Left kidney (tissue), 2 donors: ENCODE results near the gene TMEM183A. TPM values are rescaled to one million over a fixed set of nuclear protein-coding genes. Genes with fewer than 3 reads are reported as not detected.

Experiments used
- DNase-seq: peaks from one replicate; pipeline ENCODE4 v3.0.0-alpha.2; 2013
- polyA plus RNA-seq: library from polyadenylated mRNA; unstranded; fragments of 120-200 nt; gene quantifications from one replicate; pipeline ENCODE4 v1.2.1, GENCODE V29; 2013; ENCODE audit not compliant: insufficient read length

TMEM183A gene
- polyA plus RNA-seq, 1 donor, result 73.9 TPM

- no peak for DNase-seq
Observed at GRCh38 chr1:203043830-203044545, 36.8 kb downstream of the TMEM183A start.

DNA sequence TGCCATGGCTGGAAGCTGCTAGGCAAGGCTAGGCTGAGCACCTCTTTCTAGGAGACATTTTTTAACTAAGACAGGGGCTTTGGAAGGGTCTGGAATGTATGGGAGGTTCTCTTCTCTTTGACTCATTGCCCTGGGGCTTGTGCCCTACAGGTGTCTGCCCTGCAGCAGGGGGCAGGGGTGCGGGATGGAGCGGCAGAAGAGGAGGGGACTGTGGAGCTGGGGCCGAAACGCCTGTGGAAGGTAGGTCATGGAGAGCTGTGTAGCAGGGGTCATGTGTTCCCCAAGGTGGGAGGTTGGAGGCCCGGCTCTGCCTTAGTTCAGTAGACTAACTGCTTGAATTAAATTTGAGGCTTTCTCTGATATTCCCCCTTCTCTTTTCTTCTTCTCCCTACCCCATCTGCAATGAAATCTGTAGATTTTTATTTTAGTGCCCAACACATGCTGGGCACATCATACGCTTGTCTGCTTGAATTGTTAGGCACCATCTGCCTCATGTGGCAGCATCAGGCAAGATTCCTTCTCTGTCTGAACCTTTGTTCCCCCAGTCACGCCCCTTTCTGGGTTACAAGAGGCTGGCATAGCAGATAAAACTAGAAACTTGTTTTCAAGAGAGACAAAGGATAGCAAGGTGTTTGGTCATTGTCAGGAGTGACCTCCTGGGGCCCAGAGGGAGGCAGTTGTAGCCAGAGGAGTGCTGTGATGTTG lies 37.5 kb downstream of the TMEM183A start:
- no peak for DNase-seq

DNA sequence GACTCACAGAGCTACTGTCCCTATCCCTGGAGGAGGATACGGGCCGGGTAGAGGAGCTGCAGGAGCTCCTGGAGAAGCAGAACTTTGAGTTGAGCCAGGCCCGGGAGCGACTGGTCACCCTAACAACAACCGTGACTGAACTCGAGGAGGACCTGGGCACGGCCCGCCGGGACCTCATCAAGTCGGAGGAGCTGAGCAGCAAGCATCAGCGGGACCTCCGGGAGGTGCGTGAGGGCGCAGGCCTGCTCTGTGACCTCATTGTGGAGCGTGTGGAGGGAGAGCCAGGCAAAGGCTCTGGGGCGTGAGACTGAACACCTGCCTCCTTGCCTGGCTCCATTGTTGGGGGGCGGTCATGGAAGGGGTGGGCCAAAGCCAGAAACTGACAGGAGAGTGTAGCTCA lies 38.2 kb downstream of the TMEM183A start:
- no peak for DNase-seq

DNA sequence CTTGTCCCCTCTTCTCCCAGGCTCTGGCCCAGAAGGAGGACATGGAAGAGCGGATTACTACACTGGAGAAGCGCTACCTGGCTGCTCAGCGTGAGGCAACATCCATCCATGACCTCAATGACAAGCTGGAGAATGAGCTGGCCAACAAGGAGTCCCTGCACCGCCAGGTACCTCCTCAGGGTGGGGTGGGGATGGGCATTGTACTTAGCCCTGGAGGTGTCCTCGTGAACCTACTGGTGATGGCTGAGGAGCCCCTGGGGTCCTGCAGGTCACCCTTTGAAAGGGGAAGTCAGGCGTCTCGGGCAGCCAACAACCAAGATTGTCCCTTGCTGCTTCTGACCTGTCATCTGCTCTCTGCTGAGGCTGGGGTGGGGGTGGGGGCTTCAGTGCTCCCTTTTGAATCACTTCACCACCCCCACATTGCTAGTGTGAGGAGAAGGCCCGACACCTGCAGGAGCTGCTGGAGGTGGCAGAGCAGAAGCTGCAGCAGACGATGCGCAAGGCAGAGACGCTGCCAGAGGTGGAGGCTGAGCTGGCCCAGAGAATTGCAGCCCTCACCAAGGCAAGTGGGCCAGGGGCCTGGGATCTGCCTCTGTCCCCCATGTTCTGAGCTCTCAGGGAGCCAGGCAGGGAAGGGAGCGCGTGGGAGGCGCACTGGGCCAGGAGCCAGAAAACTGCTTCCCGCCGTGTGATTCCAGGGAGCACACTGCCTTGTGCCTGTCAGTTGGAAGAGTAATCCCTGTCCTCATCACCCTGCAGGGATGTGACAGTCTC lies 38.8 kb downstream of the TMEM183A start:
- DNase-seq, result no peak

DNA sequence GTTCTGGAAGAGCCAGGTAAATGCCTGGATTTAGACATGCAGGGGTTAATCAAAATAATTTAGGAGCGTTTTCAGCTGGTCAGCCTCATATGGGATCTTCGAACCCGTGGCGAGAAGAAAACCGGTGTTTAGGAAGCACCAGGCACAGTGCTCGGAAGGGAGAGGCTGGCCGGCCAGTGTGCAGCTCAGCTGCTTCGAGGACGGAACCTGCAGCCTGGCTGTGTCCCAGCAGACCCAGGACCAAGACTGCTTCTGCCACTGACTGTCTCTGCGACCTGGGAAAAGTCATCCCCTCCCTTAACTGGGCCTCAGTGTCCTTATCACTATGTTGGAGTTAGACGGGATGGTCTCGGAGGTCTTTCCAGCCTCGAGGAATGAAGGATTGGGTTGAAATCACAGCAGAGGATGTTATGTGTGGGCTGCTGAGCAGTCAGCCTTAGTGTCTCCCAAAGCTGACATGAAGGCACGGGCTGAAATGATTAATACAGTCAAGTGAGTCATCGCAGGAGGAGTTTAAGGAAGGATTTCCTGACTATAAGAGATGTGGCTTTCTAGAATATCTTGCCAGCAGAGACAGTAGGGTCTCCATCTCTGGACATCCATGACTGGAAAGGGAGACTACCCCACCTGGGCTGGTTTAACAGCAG lies 39.9 kb downstream of the TMEM183A start:
- no peak for DNase-seq

DNA sequence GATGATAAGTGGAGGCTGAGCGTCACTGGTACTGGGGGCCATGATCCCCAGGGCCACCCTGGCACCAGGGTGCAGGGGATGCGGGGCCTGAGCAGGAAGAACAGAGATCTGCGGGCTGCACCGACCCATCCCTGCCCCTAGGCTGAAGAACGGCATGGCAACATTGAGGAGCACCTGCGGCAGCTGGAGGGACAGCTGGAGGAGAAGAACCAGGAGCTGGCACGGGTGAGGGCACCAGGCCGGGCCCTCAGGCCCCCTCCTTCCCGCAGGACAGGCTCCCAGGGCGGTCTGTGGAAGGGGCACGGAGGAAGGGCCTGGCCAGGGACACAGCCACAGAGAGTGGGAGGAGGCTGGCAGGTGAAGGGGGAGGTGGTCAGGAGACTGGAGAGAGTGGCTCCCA lies 40.9 kb downstream of the TMEM183A start:
- no peak for DNase-seq

DNA sequence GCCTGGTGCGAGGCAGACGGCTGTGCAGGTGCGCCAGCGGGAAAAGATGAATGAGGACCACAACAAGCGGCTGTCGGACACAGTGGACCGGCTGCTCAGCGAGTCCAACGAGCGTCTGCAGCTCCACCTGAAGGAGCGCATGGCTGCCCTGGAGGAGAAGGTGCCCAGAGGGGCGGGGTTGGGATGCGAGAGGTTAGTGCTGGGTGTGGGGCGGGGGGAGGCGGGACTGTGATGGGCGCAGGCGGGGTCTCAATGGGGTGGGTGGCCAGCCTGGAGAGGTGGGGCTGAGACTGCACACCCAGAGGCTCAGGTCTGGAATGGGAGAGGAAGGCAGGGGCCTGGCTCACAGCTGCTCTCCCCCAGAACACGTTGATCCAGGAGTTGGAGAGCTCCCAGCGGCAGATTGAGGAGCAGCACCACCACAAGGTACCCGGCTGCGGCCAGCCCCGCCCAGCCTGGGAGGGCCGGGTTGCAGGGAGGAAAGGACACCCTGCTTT lies 41.4 kb downstream of the TMEM183A start:
- no peak for DNase-seq

DNA sequence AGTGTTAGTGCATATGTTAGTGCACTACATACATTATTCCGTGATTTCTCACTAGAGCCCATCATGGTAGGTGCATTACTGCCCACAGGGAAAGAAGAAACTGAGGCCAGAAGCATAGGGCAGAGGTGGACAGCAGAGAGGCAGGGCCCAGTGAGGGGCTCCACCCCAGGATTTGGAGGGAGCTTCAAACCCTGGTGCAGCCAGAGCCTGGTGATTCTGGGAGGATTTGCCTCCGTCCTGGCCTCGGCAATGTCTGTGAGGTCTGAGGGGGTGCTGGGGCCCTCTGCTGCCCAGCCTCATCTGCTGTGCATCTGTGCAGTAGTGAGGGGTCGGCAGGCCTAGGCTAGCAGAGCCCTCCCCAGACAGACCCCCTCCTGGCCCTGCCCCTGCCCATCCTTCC lies 41.9 kb downstream of the TMEM183A start:
- no peak for DNase-seq

DNA sequence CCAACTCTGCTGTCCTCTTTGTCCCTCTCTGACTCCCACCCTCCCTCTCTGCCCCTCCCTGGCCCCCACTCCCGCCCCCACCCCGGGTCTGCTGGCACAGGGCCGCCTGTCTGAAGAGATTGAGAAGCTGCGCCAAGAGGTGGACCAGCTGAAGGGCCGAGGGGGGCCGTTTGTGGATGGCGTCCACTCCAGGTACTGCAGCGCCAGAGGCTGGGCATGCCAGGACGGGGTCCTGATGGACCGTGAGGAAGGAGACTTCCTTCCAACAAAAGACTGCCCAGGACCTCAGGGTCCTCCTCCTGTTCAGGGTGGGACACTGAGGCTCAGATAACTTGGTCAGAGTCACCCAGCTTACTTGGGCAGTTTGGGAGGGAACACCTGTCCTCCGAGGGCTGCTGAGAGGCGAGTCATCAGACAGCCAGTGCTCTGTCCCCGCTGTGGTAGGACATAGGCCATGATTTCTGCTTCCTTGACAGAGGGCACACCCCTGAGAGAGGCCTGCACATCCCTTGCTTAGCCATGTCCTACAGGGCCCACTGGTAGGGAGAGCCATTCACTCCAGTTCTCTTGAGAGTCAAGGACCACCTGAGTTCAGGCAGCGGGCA lies 42.5 kb downstream of the TMEM183A start:
- no peak for DNase-seq

- no peak for DNase-seq
Observed at GRCh38 chr1:203050826-203051225, 43.7 kb downstream of the TMEM183A start.

GRCh38 chr1:203051841-203052324 lies 44.7 kb downstream of the TMEM183A start:
- no peak for DNase-seq

- DNase-seq, result no peak
Observed at GRCh38 chr1:203052601-203053000, 45.4 kb downstream of the TMEM183A start.

DNA sequence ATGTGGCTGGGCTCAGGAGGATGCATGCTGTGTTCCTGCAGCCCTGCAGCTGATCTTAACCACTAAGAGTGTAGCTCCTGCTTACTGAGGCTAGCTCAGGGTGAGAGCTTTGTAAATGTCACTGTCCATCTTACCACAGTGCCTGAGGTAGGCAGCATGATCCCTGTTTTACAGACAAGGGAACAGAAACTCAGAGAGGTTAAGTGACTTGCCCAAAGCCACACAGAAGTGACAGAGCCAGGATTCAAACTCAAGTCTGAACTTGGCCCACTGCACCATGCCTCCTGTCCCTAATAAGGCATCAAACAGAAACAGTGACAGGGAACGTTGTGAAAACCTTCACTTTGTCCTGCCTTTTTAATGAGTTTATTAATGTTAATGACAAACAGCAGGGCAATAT lies 47.0 kb downstream of the TMEM183A start:
- no peak for DNase-seq

DNA sequence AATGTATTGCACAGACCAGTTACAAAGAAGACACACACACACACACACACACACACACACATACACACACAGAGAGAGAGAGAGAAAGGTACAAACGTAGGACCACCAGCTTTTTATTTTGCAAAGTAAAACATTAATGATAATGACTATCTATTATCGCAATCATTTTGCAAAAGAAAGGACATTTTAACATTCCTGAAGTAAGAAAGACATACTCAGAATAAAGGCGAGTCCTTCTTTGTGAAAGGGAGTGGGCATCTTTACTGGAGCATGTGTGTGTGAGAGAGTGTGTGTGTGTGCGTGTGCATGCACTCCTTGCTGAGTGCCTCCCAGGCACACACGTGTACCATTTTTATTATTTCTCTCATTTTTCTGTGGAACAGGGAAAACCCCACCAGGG lies 47.5 kb downstream of the TMEM183A start:
- no peak for DNase-seq

DNA sequence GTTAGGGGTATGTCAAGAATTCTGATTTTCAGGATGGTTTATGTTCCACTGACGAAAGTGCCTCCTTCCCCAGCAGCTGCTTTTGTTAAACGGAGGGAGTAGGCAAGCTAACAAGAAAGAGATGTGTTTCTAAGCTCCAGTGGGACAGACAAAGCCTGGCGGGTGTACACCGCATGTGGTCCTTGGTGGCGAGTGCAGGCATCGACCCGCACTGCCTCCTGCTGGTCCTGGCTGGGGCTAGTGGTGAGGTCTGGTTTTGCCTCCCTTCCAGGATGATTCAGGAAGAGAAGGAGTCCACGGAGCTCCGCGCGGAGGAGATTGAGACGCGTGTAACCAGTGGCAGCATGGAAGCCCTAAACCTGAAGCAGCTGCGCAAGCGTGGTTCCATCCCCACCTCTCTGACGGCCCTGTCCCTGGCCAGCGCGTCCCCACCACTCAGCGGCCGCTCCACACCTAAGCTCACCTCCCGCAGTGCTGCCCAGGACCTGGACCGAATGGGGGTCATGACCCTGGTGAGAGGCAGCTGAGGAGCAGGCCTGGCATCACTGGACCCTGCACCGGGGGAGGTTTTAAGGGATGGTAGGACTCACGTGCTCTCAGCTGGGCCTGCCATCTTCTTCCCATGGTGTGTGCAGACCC lies 48.1 kb downstream of the TMEM183A start:
- DNase-seq, result no peak

GRCh38 chr1:203056012-203056411 lies 48.8 kb downstream of the TMEM183A start:
- no peak for DNase-seq

- DNase-seq, result no peak
Observed at GRCh38 chr1:203056516-203056915, 49.3 kb downstream of the TMEM183A start.

DNA sequence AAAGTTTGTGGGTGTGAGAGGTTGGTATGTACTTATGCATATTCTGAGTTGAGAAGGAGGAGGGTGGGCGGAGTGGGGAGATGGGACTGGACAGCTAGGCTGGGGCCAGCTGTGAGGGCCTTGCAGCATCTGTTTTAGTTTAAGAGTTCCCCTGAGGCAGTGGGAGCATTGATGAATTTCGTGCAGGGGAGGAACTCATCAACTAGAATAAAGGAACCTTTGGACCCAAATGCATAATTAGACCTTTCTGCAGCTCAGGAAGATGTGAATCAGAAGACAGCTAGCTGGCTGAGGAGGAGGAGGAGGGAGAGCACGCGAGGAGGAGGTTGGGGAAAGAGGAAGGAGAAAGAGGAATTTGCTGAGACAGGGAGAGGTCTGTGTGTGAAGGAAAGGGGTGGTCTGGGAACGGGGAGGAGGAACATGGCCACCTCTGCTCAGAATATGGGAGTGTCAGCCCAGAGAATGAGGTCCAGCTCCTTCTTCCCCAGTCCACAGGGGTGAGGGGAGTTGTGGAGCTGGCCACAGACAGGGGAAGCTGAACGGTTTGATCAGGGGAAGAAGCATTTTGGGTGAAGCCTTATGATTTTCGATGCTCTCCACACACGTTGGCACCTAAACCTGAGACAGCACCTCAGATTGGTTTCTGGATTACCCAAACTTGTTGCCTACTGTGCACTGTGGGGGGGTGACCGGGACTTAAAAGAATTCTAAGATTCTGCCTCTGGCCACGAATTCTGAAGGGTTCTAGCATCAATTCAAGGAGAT lies 50.9 kb downstream of the TMEM183A start:
- DNase-seq, result no peak

DNA sequence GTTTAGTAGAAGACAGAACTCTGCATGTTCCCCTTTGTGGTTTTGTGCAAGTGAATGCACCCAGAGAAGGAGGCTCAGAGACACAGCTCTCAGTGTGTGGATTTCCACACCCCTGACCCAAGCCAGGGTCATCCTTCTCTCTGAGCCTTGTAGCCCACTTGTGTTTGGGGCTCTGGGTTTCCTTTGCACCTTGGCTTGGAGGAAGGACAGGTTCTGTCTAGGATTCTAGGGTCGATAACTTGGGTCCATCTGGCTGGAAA lies 51.4 kb downstream of the TMEM183A start:
- no peak for DNase-seq

- DNase-seq, result no peak
Observed at GRCh38 chr1:203059485-203059884, 52.3 kb downstream of the TMEM183A start.

GRCh38 chr1:203060115-203060514 lies 52.9 kb downstream of the TMEM183A start:
- DNase-seq, result no peak
